DND-41 (cell line): Measurements from ENCODE around the gene APOA5.
A peak's percentile ranks its signal among the peaks of the same experiment; 100 is the strongest.

Source experiments
- ATAC-seq: fragments of 200-7000 bp; cut with Tn5 transposase; 3 replicates; pipeline ENCODE4 v1.9.1; 2021; ENCODE audit warnings: low read depth; ENCODE audit not compliant: insufficient read depth
- DNase-seq: peaks from one replicate; pipeline ENCODE4 v3.0.0-alpha.2; 2020
- H2AFZ ChIP-seq: 2 replicates; pipeline ENCODE4 v1.6.0; 2012; ENCODE audit warnings: low read depth, low read length
- H3K27ac ChIP-seq: 2 replicates; pipeline ENCODE4 v1.5.1; 2012; ENCODE audit warnings: low read length, inconsistent platforms
- H3K27me3 ChIP-seq: fragments of 200-600 bp; sonication (generic); 2 replicates; pipeline ENCODE4 v1.6.0; 2012; ENCODE audit warnings: low read length, mild to moderate bottlenecking, inconsistent platforms; ENCODE audit not compliant: insufficient read depth, poor library complexity
- H3K36me3 ChIP-seq: 2 replicates; pipeline ENCODE4 v1.5.1; 2012; ENCODE audit warnings: low read length, inconsistent platforms; ENCODE audit not compliant: insufficient read depth
- H3K4me1 ChIP-seq: 2 replicates; pipeline ENCODE4 v1.5.1; 2012; ENCODE audit warnings: mild to moderate bottlenecking, low read length; ENCODE audit not compliant: insufficient read depth
- H3K4me2 ChIP-seq: 2 replicates; pipeline ENCODE4 v1.6.0; 2012; ENCODE audit warnings: mild to moderate bottlenecking, moderate library complexity, low read length, inconsistent platforms; ENCODE audit not compliant: insufficient read depth
- H3K4me3 ChIP-seq, 2 experiments: fragments of 200-600 bp in 1 of 2; shearing (Covaris generic) in 1 of 2; 2 replicates each; pipeline ENCODE4 v1.5.1; 2012 to 2016; ENCODE audit warnings: inconsistent platforms in 2 of 2, low read length in 2 of 2, mild to moderate bottlenecking in 2 of 2, low read depth in 1 of 2, moderate library complexity in 1 of 2
- H3K79me2 ChIP-seq: 2 replicates; pipeline ENCODE4 v1.6.0; 2012; ENCODE audit warnings: low read length, inconsistent platforms; ENCODE audit not compliant: insufficient read depth
- H3K9ac ChIP-seq: 2 replicates; pipeline ENCODE4 v1.6.0; 2012; ENCODE audit warnings: low read depth, mild to moderate bottlenecking, inconsistent platforms, low read length, moderate library complexity
- H3K9me3 ChIP-seq: 2 replicates; pipeline ENCODE4 v1.5.1; 2012; ENCODE audit warnings: low read length, moderate library complexity, mild to moderate bottlenecking, inconsistent platforms; ENCODE audit not compliant: insufficient read depth, severe bottlenecking
- H4K20me1 ChIP-seq: 2 replicates; pipeline ENCODE4 v1.6.0; 2012; ENCODE audit warnings: low read length; ENCODE audit not compliant: insufficient read depth
- EZH2 ChIP-seq: IDR thresholded peaks from 3 replicates; pipeline ENCODE4 v1.6.1; 2012; ENCODE audit warnings: borderline replicate concordance, low read depth, mild to moderate bottlenecking, moderate library complexity, low read length, inconsistent platforms; ENCODE audit not compliant: severe bottlenecking
- TF ChIP-seq, protein P1 (sequence below): IDR thresholded peaks from 2 replicates; pipeline ENCODE4 v1.5.1; 2012; ENCODE audit warnings: borderline replicate concordance, low read length, moderate library complexity, mild to moderate bottlenecking; ENCODE audit not compliant: poor library complexity, severe bottlenecking; ENCODE audit errors: extremely low read depth

APOA5 gene

DNA sequence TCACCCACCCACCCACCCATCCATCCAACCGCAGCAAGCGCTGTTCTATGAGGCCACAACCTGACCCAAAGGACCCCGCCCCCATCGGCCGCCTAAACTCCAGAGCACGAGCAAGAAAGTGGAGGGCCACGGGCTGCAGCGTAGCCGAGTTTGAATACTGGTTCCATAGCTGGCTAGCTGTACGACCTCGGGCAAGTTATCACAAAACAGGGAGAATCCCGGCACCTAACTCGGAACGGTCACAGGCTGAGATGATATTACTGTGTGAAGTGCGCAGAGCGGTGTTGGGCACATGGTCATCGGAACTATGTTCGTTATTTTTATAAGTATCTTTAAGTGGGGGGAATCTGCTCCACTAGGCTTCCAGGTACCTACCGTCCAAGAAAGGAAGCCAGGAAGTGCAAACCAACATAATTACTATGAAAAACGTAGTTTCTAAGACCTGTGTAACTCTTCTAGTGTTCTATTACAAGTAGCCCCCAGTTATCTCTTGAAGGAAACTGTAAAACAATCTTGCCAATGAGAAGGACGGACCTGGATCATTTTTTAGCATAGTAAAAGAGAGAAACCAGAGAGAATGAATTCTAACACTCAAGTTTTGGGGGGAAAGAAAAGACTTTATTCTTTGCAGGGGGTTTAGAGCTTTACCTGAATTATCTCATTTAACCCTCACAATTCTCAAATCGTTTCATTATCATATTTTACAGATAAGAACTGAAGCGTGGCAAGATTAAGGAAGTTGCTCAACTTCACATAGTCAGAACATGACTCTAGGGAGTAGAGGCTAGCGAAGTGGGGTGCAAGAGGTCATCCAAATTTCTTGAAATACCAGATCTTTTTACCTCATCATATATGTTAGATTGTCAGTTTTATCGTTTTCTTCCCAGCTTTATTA, 18.2 kb downstream of the APOA5 start:
- Histone ChIP-seq H3K4me3 (peak overlapping the region; percentile 49 to 87; a peak in 3 of 4 replicates), H3K27ac (peak overlapping the region; percentile 94), H4K20me1 (no peaks in the 10 kb centered on the region), H3K27me3 (no peaks in the 10 kb centered on the region), H2AFZ (peak overlapping the region; percentile 93), H3K36me3 (peaks cover 36% of the 10 kb centered on the region), H3K4me2 (peak overlapping the region; percentile 96), H3K79me2 (peaks cover 36% of the 10 kb centered on the region), H3K9ac (peak overlapping the region; percentile 89), H3K9me3 (no peaks in the 10 kb centered on the region), H3K4me1 (peaks cover 34% of the 10 kb centered on the region)
- TF ChIP-seq EZH2: no peak
- TF ChIP-seq, protein P1, sequence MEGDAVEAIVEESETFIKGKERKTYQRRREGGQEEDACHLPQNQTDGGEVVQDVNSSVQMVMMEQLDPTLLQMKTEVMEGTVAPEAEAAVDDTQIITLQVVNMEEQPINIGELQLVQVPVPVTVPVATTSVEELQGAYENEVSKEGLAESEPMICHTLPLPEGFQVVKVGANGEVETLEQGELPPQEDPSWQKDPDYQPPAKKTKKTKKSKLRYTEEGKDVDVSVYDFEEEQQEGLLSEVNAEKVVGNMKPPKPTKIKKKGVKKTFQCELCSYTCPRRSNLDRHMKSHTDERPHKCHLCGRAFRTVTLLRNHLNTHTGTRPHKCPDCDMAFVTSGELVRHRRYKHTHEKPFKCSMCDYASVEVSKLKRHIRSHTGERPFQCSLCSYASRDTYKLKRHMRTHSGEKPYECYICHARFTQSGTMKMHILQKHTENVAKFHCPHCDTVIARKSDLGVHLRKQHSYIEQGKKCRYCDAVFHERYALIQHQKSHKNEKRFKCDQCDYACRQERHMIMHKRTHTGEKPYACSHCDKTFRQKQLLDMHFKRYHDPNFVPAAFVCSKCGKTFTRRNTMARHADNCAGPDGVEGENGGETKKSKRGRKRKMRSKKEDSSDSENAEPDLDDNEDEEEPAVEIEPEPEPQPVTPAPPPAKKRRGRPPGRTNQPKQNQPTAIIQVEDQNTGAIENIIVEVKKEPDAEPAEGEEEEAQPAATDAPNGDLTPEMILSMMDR: no peak
- no peak; the same call in 2 of the 3 replicates for ATAC-seq
- DNase-seq: no peak

DNA sequence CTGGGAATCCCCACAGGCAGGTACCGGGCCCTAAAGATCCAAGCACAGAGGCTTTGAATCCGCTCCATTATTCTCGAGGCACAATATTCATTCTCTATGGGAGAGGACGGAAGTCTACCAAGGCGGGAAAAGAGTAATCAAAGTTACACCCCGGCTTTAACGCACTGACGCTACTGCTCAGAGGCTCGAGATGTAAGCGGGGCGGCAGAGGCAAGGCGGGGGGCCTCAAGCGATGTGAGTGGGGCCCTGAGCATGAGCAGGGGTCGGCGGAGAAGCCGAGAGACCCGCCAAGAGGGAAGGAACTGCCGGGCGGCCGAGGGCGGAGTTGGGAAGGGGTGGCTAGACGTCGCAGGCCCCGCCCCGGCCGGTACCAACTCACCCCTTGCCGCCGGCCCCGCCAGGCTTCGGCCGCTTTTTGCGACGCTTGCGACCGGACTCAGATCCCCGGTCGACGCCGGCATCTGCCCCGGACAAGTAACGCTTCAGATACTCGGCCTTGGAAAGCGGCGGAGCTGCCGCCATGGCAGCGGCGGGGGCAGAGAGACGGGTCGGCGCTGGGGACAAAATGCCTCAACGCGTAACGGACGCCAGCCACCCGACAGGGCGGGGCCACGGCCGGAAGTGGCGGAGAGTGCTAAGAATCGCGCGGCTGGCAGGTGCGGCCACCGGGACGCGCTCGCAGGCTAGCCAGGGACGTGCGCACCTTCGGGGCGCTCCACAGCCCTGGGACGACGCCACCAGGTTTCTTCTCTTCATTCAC, 19.1 kb downstream of the APOA5 start, which contains the start of gene BUD13:
BUD13 (minus strand) TSS at position 545 of the 760 bp plus-strand sequence; CDS start at position 522, 23 bp downstream.
- H3K27me3 ChIP-seq: no peaks in the 10 kb centered on the region
- peak; percentile 94 for DNase-seq
- TF ChIP-seq EZH2: no peak
- TF ChIP-seq, protein P1: peak; percentile 2
- peak within 1 kb of the TSS; percentile 49 to 87 for H3K4me3 ChIP-seq
- peaks cover 40% of the 10 kb centered on the region for H3K79me2 ChIP-seq
- H3K9me3 ChIP-seq: no peaks in the 10 kb centered on the region
- H3K4me1 ChIP-seq: peaks cover 34% of the 10 kb centered on the region
- H2AFZ ChIP-seq: peak within 1 kb of the TSS; percentile 93
- H4K20me1 ChIP-seq: peaks cover under 1% of the 10 kb centered on the region; the same call in 1 of the 2 replicates
- peak; percentile 89 for ATAC-seq
- H3K27ac ChIP-seq: peak within 1 kb of the TSS; percentile 94
- H3K36me3 ChIP-seq: peaks cover 35% of the 10 kb centered on the region
- H3K9ac ChIP-seq: peak within 1 kb of the TSS; percentile 89
- H3K4me2 ChIP-seq: peak within 1 kb of the TSS; percentile 96

DNA sequence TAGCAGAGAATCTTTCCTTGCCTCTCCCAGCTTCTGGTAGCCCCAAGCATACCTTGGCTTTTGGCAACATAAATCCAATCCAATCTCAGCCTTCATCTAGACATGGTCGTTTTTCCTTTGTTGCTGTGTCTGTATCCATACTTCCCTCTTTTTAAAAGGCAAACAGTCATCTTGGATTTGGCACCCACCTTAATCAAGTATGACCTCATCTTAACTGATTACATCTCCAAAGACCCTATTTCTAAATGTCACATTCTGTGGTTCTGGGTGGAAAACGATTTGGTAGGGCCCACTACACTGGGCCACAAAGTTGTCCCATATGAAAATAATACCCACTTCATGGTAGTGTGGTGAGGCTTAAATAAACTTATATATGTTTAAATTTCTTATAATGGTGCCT, 19.7 kb downstream of the APOA5 start:
- H4K20me1 ChIP-seq: peaks cover 3% of the 10 kb centered on the region; the same call in 1 of the 2 replicates
- peaks cover 34% of the 10 kb centered on the region for H3K4me1 ChIP-seq
- peaks cover 45% of the 10 kb centered on the region for H3K79me2 ChIP-seq
- ATAC-seq (no peak), DNase-seq (no peak)
- no peaks in the 10 kb centered on the region for H3K9me3 ChIP-seq
- peak overlapping the region; percentile 89 for H3K9ac ChIP-seq
- H3K27ac ChIP-seq: peak overlapping the region; percentile 94
- H3K4me2 ChIP-seq: peak overlapping the region; percentile 96
- TF ChIP-seq, protein P1: no peak
- no peak for TF ChIP-seq EZH2
- peak overlapping the region; percentile 48 to 87 for H3K4me3 ChIP-seq
- peaks cover 36% of the 10 kb centered on the region for H3K36me3 ChIP-seq
- H3K27me3 ChIP-seq: no peaks in the 10 kb centered on the region
- peak overlapping the region; percentile 93 for H2AFZ ChIP-seq
